Thoracic aorta (tissue), 2 donors: Measurements from ENCODE around the gene MFGE8. TPM values are rescaled to one million over a fixed set of nuclear protein-coding genes. Genes with fewer than 3 reads are reported as not detected.

Source experiments
- ATAC-seq: fragments of 150-250 bp; one replicate; pipeline ENCODE4 v1.8.0; 2017; ENCODE audit warnings: low read depth; ENCODE audit not compliant: insufficient number of reproducible peaks, low FRiP score
- DNase-seq: peaks from one replicate; pipeline ENCODE4 v3.0.0-alpha.2; 2020; ENCODE audit warnings: low spot score
- H3K27ac ChIP-seq, 2 donors: fragments of 200-600 bp; sonication (generic); 1 replicate in 1 of 2; 2 replicates in 1 of 2; pipeline ENCODE4 v1.5.1; 2016; ENCODE audit warnings: mild to moderate bottlenecking in 2 of 2, moderate library complexity in 2 of 2
- H3K27me3 ChIP-seq: fragments of 200-600 bp; sonication (generic); replicated peaks from 2 replicates; pipeline ENCODE4 v1.6.0; 2016; ENCODE audit warnings: mild to moderate bottlenecking; ENCODE audit not compliant: insufficient read depth
- H3K36me3 ChIP-seq: fragments of 200-600 bp; sonication (generic); one replicate; pipeline ENCODE4 v1.5.1; 2016
- H3K4me1 ChIP-seq, 2 donors: fragments of 200-600 bp; sonication (generic); 1 replicate in 1 of 2; 2 replicates in 1 of 2; pipeline versions ENCODE4 v1.5.1 to v1.6.0; 2016; ENCODE audit warnings: low read depth in 2 of 2, mild to moderate bottlenecking in 1 of 2; ENCODE audit not compliant: control insufficient read depth in 1 of 2
- H3K4me3 ChIP-seq: fragments of 200-600 bp; sonication (generic); 2 replicates; pipeline ENCODE4 v1.5.1; 2016; ENCODE audit warnings: mild to moderate bottlenecking
- H3K9me3 ChIP-seq: fragments of 200-600 bp; sonication (generic); 2 replicates; pipeline ENCODE4 v1.5.1; 2016
- total RNA-seq, 2 donors: library from RNA; depleted of rRNA; stranded (reverse); fragments of >200 nt; gene quantifications; one replicate each; pipeline versions ENCODE4 v1.1.0 to v1.2.3, GENCODE V29; 2016
- TF ChIP-seq, protein P1 (sequence below): fragments of 200-600 bp; sonication (generic); IDR thresholded peaks from one replicate; pipeline ENCODE4 v1.5.1; 2019; ENCODE audit warnings: antibody characterized with exemption

The MFGE8 gene
- total RNA-seq, 2 donors from 2014 or later = 1,687 to 3,053 TPM

- TF ChIP-seq, protein P1, sequence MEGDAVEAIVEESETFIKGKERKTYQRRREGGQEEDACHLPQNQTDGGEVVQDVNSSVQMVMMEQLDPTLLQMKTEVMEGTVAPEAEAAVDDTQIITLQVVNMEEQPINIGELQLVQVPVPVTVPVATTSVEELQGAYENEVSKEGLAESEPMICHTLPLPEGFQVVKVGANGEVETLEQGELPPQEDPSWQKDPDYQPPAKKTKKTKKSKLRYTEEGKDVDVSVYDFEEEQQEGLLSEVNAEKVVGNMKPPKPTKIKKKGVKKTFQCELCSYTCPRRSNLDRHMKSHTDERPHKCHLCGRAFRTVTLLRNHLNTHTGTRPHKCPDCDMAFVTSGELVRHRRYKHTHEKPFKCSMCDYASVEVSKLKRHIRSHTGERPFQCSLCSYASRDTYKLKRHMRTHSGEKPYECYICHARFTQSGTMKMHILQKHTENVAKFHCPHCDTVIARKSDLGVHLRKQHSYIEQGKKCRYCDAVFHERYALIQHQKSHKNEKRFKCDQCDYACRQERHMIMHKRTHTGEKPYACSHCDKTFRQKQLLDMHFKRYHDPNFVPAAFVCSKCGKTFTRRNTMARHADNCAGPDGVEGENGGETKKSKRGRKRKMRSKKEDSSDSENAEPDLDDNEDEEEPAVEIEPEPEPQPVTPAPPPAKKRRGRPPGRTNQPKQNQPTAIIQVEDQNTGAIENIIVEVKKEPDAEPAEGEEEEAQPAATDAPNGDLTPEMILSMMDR = no peak
- H3K27ac ChIP-seq = no peak overlapping the region
- ATAC-seq (no peak), DNase-seq (no peak)
- no peaks in the 10 kb centered on the region for H3K9me3 ChIP-seq
- no peaks in the 10 kb centered on the region for H3K4me1 ChIP-seq
- peaks cover 6% of the 10 kb centered on the region for H3K36me3 ChIP-seq
- H3K4me3 ChIP-seq = no peak overlapping the region
- H3K27me3 ChIP-seq = no peaks in the 10 kb centered on the region
Observed at GRCh38 chr15:88852476-88852875, 60.7 kb downstream of the MFGE8 start.

DNA sequence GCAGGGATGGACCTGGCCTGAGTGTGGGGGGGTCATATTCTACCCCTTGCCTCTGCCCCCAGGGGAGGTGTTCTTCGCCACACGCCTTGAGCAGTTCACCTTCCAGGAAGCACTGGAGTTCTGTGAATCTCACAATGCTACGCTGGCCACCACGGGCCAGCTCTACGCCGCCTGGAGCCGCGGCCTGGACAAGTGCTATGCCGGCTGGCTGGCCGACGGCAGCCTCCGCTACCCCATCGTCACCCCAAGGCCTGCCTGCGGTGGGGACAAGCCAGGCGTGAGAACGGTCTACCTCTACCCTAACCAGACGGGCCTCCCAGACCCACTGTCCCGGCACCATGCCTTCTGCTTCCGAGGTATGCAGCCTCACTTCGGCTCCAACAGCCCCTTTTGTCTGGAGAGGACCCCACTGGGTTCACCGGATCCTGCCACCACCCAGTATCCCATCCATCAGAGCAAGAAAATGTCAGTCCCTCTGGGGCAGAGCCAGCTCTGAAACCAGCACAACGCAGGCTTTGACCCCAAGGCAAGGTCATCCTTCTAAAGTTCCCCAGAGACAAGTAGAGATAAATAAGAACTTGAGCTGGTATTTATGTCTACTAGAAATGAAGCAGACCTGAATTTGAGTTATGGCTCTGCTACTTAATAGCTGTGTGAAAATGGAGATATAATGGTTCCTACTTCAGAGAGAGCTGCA lies 63.7 kb downstream of the MFGE8 start:
- Histone ChIP-seq H3K4me1 (no peaks in the 10 kb centered on the region), H3K27ac (no peak overlapping the region), H3K27me3 (no peaks in the 10 kb centered on the region), H3K4me3 (no peak overlapping the region), H3K9me3 (no peaks in the 10 kb centered on the region), H3K36me3 (peaks cover 3% of the 10 kb centered on the region)
- ATAC-seq (no peak), DNase-seq (no peak)
- TF ChIP-seq, protein P1 = no peak

Other genes with a start within 250 kb of the MFGE8 start
- 100 to 1,000 TPM in 1 of 2 donors, 10 to 100 TPM in 1; 23.2 to 147 TPM for gene ACAN, start 109.9 kb downstream of the MFGE8 start, total RNA-seq
- 100 to 1,000 TPM; 111 to 173 TPM for gene HAPLN3, start 17.8 kb downstream of the MFGE8 start, total RNA-seq
- 100 to 1,000 TPM; 177 to 283 TPM for gene ABHD2, start 175.1 kb upstream of the MFGE8 start, total RNA-seq